Tibial nerve (tissue), 4 donors: ENCODE data around the gene OVCH2. TPM values are rescaled to one million over a fixed set of nuclear protein-coding genes. Genes with fewer than 3 reads are reported as not detected.
A peak's percentile ranks its signal among the peaks of the same experiment; 100 is the strongest.

Experiments
- DNase-seq, 2 donors: peaks; one replicate each; pipeline ENCODE4 v3.0.0-alpha.2; 2019; ENCODE audit warnings: low spot score in 2 of 2
- H3K27ac ChIP-seq, 4 donors: fragments of 200-600 bp; sonication (generic) in 3 of 4; one replicate each; pipeline ENCODE4 v1.5.1; 2017 to 2019; ENCODE audit warnings: mild to moderate bottlenecking in 1 of 4
- H3K27me3 ChIP-seq, 2 donors: fragments of 200-600 bp; sonication (generic) in 1 of 2; one replicate each; pipeline versions ENCODE4 v1.5.1 to v1.6.0; 2017 to 2019
- H3K36me3 ChIP-seq, 3 donors: fragments of 200-600 bp; sonication (generic); one replicate each; pipeline ENCODE4 v1.5.1; 2018 to 2019
- H3K4me1 ChIP-seq, 4 donors: fragments of 200-600 bp; sonication (generic) in 3 of 4; one replicate each; pipeline ENCODE4 v1.5.1; 2017 to 2019
- H3K4me3 ChIP-seq, 4 donors: fragments of 200-600 bp; sonication (generic) in 3 of 4; one replicate each; pipeline ENCODE4 v1.5.1; 2017 to 2019; ENCODE audit warnings: mild to moderate bottlenecking in 1 of 4, moderate library complexity in 1 of 4
- H3K9me3 ChIP-seq, 4 donors: fragments of 200-600 bp; sonication (generic) in 3 of 4; one replicate each; pipeline ENCODE4 v1.5.1; 2017 to 2019
- EP300 ChIP-seq, 2 donors: sonication (generic); formaldehyde crosslinking; IDR thresholded peaks; one replicate each; pipeline ENCODE4 v1.6.1; 2017; ENCODE audit warnings: antibody characterized with exemption in 2 of 2, mild to moderate bottlenecking in 1 of 2
- POLR2A ChIP-seq, 2 donors: fragments of 450-650 bp; IDR thresholded peaks; one replicate each; pipeline ENCODE4 v1.6.1; 2017; ENCODE audit warnings: antibody characterized with exemption in 2 of 2, mild to moderate bottlenecking in 2 of 2, moderate library complexity in 2 of 2
- WGBS, 2 donors: methylation state at CpG; one replicate each; pipeline ENCODE4 v1.1.5; 2018; 5-methylcytosine and 5-hydroxymethylcytosine counted together
- total RNA-seq, 4 donors: library from RNA; depleted of rRNA; stranded (reverse); fragments of >200 nt; gene quantifications; one replicate each; pipeline ENCODE4 v1.1.0, GENCODE V29; 2016
- TF ChIP-seq, protein P1 (sequence below), 5 experiments: fragments of 200-600 bp in 3 of 5; fragments of 450-650 bp in 2 of 5; sonication (generic) in 3 of 5; IDR thresholded peaks; one replicate each; pipeline ENCODE4 v1.5.1; 2016 to 2019; ENCODE audit warnings: antibody characterized with exemption in 5 of 5, mild to moderate bottlenecking in 3 of 5, moderate library complexity in 2 of 5

The OVCH2 gene
- total RNA-seq, 4 donors from 2014 or later: not detected

- TF ChIP-seq POLR2A (IDR thresholded peaks at IDR 0.05): no peak
- TF ChIP-seq, protein P1, sequence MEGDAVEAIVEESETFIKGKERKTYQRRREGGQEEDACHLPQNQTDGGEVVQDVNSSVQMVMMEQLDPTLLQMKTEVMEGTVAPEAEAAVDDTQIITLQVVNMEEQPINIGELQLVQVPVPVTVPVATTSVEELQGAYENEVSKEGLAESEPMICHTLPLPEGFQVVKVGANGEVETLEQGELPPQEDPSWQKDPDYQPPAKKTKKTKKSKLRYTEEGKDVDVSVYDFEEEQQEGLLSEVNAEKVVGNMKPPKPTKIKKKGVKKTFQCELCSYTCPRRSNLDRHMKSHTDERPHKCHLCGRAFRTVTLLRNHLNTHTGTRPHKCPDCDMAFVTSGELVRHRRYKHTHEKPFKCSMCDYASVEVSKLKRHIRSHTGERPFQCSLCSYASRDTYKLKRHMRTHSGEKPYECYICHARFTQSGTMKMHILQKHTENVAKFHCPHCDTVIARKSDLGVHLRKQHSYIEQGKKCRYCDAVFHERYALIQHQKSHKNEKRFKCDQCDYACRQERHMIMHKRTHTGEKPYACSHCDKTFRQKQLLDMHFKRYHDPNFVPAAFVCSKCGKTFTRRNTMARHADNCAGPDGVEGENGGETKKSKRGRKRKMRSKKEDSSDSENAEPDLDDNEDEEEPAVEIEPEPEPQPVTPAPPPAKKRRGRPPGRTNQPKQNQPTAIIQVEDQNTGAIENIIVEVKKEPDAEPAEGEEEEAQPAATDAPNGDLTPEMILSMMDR (IDR thresholded peaks at IDR 0.05): no peak
- TF ChIP-seq EP300 (IDR thresholded peaks at IDR 0.05): no peak
- H3K9me3 ChIP-seq: no peaks in the 10 kb centered on the region
- WGBS, 2 donors: 87 to 89% methylated on average over 3 of the region's 3 CpGs
- H3K4me1 ChIP-seq: peaks cover 0 to 22% (median 4%) of the 10 kb centered on the region in 4 donors
- DNase-seq: no peak
- H3K4me3 ChIP-seq: no peak overlapping the region
- H3K36me3 ChIP-seq: no peaks in the 10 kb centered on the region
- peak overlapping the region in 1 of 4 donors; percentile 76 for H3K27ac ChIP-seq
- peaks cover 0 to 2% of the 10 kb centered on the region in 2 donors for H3K27me3 ChIP-seq
Measured at GRCh38 chr11:7694235-7694634, 12.0 kb downstream of the OVCH2 start.

- Histone ChIP-seq H3K27ac (no peak overlapping the region), H3K9me3 (no peaks in the 10 kb centered on the region), H3K4me3 (no peak overlapping the region), H3K4me1 (peaks cover 0 to 29% (median 4%) of the 10 kb centered on the region in 4 donors), H3K27me3 (peaks cover 0 to 2% of the 10 kb centered on the region in 2 donors), H3K36me3 (no peaks in the 10 kb centered on the region)
- 83 to 85% methylated on average over 3 of the region's 3 CpGs for WGBS, 2 donors
- no peak for TF ChIP-seq EP300 (IDR thresholded peaks at IDR 0.05)
- TF ChIP-seq, protein P1 (IDR thresholded peaks at IDR 0.05): no peak
- TF ChIP-seq POLR2A (IDR thresholded peaks at IDR 0.05): no peak
- no peak for DNase-seq
Measured at GRCh38 chr11:7692426-7692825, 13.9 kb downstream of the OVCH2 start.

DNA sequence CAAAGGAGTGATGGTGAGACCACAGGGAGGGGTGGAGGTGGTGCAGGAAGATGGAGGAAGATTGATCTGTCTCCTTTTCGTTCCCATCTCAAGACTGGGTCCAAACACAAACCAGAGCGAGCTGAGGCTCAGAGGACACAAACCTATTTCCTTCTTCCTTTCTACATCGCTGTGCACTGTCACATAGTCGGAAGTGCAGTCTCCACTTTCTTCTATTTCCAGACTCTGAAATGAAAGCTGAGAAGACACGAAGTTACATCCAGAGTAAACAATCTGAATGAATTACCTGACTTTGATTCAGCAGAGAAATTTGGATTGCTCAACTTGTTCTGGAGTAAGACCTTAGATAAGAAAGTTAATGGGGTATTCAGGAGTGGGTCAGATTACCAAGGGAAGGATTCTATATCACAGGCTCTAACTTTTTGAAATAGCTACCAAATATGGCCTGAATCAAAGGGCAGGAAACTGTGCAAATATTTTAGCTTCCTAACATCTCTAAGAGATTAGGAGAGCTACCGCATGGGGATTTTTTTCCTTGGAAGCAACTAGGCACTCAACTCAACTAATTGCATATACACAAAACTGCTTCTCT, 14.4 kb downstream of the OVCH2 start:
- WGBS, 2 donors: 78 to 80% methylated on average over 6 of the region's 6 CpGs
- no peak for DNase-seq
- no peak overlapping the region for H3K27ac ChIP-seq
- no peak overlapping the region for H3K4me3 ChIP-seq
- H3K27me3 ChIP-seq: peaks cover 0 to 2% of the 10 kb centered on the region in 2 donors
- TF ChIP-seq POLR2A (IDR thresholded peaks at IDR 0.05) (no peak), EP300 (IDR thresholded peaks at IDR 0.05) (no peak)
- TF ChIP-seq, protein P1 (IDR thresholded peaks at IDR 0.05): no peak
- no peaks in the 10 kb centered on the region for H3K9me3 ChIP-seq
- H3K4me1 ChIP-seq: peaks cover 0 to 25% (median 4%) of the 10 kb centered on the region in 4 donors
- no peaks in the 10 kb centered on the region for H3K36me3 ChIP-seq

GRCh38 chr11:7690648-7691047, 15.6 kb downstream of the OVCH2 start:
- H3K9me3 ChIP-seq: no peaks in the 10 kb centered on the region
- WGBS, 2 donors: 41 to 48% methylated on average over 6 of the region's 6 CpGs
- no peak overlapping the region for H3K4me3 ChIP-seq
- no peak for DNase-seq
- peaks cover 0 to 2% of the 10 kb centered on the region in 2 donors for H3K27me3 ChIP-seq
- no peaks in the 10 kb centered on the region for H3K36me3 ChIP-seq
- peaks cover 0 to 12% (median 2%) of the 10 kb centered on the region in 4 donors for H3K4me1 ChIP-seq
- no peak for TF ChIP-seq POLR2A (IDR thresholded peaks at IDR 0.05)
- TF ChIP-seq EP300 (IDR thresholded peaks at IDR 0.05): no peak
- TF ChIP-seq, protein P1 (IDR thresholded peaks at IDR 0.05): peak in 1 of 5 experiments; percentile 19
- no peak overlapping the region for H3K27ac ChIP-seq

DNA sequence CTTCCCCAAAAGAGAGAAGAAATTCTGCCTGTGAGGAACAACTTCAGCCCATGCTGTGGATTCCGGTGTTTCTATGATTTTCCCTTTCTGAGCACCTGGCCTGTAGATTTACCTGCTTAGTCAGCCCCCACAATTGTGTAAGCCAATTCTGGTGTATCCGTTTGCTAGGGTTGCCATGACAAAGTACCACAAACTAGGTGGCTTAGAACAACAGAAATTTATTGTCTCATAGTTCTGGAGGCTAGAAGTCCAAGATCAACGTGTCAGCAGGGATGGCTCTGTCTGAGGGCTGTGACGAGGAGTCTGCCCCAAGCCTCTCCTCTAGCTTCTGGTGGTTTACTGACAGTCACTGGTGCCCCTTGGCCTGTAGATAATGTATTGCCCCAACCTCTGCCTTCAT, 17.0 kb downstream of the OVCH2 start:
- no peak for TF ChIP-seq POLR2A (IDR thresholded peaks at IDR 0.05)
- no peak for TF ChIP-seq EP300 (IDR thresholded peaks at IDR 0.05)
- TF ChIP-seq, protein P1 (IDR thresholded peaks at IDR 0.05): no peak
- 69 to 70% methylated on average over 4 of the region's 4 CpGs for WGBS, 2 donors
- Histone ChIP-seq H3K4me1 (peaks cover 0 to 7% (median 0%) of the 10 kb centered on the region in 4 donors), H3K9me3 (no peaks in the 10 kb centered on the region), H3K27me3 (peaks cover 0 to 2% of the 10 kb centered on the region in 2 donors), H3K36me3 (no peaks in the 10 kb centered on the region), H3K4me3 (no peak overlapping the region), H3K27ac (no peak overlapping the region)
- DNase-seq: no peak
